GM21381 (cell line): Measurements from ENCODE around the gene MYRF.

Experiments used
- ATAC-seq: cut with Tn5 transposase; IDR thresholded peaks from one replicate; pipeline ENCODE4 v1.9.1; 2021; ENCODE audit warnings: mild to moderate bottlenecking, moderate library complexity; ENCODE audit not compliant: unreplicated experiment

Gene MYRF

GRCh38 chr11:61752117-61752924 lies at the start of gene MYRF:
Gene MYRF, plus strand, starts transcription at chr11:61752636. Its CDS starts 109 bp downstream, at chr11:61752745.
- no peak for ATAC-seq

GRCh38 chr11:61702701-61703312 lies 49.6 kb upstream of the MYRF start:
- no peak for ATAC-seq

DNA sequence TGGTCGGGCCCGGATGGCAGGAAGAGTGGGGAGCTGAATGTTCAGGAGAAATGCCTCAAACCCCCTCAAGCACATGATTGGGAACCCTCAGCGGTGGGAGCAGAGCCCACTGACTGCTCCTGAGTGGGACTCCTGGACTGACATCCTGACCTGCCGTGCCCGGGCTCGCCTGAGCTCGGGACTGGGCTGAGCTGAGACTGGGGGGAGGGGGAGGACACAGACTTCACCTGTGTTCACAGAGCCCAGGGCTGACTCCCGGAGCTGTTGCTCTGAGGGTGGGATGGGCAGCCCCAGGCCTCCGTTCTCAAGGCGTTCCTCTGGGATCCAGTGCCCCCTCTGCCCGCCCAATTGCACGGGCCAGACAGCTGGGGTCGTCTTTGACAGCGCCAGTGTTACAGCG lies 47.6 kb upstream of the MYRF start:
- ATAC-seq: no peak

GRCh38 chr11:61706452-61707400 lies 45.7 kb upstream of the MYRF start:
- ATAC-seq: no peak

DNA sequence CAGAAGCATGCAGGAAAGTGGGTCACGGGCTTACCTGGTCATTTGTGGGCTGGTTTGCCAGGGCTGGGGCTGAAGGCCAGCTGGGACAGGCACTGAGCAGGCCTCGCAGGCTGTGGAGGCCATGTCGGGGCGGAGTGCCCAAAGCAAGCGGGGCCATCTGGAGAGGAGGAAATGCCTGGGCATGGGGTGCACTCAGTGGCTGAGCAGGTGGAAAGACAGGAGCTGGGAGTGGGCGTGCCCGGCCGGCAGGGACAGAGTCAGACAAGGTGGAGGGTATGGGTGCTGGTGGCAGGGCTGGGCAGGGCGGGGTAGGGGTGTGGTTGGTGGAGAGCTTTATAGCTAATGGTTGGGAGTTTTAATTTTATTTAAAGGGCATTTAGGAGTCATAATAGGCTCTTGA lies 44.9 kb upstream of the MYRF start:
- no peak for ATAC-seq

DNA sequence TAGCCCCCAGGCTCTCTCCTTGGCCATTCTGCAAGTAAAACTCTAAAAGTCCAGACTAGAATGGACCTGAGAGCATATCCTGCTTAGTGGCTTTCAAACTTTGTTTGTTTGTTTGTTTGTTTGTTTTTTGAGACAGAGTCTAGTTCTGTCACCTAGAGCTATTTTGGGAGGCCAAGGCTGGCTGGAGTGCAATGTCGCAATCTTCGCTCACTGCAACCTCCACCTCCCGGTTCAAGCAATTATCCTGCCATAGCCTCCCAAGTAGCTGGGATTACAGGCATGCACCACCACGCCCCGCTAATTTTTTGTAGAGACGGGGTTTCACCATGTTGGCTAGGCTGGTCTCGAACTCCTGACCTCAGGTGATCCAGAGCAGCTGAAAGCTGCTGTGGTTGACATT lies 43.3 kb upstream of the MYRF start:
- ATAC-seq: no peak

DNA sequence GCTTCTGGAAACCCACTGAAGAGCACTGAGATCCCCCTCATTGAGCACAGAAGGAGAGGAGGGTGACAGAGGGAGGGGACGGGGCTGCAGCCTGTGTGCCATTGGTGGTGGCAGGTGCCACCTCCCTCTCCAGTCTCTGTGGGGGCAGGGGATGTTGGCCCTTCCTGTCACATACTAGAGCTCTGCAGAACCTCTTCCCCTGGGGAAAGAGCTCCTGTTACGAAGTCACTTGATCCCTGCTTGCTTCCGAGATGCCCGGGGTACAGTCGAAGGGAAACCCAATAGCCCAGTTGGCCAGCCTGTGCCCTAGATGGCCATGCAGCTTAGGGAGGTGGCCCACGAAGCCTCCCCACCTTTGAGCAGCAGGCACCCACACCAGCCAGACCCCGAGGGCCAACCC lies 42.9 kb upstream of the MYRF start:
- ATAC-seq: no peak

DNA sequence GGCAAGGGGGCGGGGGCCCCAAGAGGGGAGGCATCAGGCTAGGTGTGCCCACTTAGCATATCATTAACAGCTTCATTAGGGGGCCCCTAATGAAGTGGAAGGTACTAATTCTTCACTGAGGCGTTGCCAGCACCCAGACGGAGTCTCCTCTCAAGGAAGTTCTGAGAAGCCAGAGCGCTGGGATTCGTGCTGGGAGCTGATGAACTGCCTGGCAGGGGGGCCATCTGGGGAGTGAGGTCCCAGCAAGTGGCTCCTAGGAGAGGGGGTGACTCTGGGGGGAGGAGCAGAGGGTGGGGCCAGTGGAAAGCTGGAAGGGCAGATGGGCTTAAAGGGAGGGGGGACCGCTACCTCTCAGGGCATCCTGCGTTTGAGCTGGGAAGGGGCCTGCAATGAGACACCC lies 42.4 kb upstream of the MYRF start:
- no peak for ATAC-seq

DNA sequence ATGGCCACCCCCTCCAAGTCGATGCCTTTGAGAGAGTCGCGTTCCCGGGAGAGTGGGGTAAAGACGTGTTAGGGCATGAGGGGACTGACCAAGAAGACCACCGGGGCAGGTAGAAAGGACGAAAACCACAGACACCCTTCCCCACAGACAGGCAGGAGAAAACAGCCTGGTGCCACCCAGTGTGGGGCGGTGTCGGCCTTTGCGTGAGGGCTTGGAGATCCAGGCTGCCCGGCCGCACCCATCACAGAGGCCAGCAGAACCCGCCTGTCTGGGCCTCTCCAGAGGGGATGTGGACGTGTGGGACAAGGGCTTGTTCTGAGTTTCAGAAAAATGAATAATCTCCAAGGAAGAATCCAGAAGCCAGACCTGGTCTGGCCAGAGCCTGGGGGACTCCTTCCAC lies 41.4 kb upstream of the MYRF start:
- ATAC-seq: no peak

GRCh38 chr11:61711498-61711897 lies 40.9 kb upstream of the MYRF start:
- no peak for ATAC-seq

- no peak for ATAC-seq
Measured at GRCh38 chr11:61712314-61712713, 40.1 kb upstream of the MYRF start.

DNA sequence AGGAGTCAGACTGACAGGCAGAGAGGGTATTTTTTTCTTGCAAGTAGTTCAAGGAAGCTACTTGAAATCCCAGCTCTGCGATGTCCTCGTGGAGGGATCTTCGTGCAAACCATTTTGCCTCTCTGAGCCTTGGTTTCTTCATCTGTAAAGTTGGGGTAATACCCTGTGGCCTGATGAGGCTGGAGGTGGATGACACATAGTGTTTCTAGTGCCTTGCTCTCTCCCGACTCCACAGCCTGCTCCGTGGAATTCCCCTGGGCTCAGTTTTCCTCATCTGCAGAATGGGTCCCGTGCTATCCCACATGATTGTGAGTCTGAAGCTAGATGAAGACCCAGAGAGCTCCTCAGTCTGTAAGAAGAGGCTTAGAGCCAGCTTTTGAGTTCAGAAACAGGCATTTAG lies 39.6 kb upstream of the MYRF start:
- ATAC-seq: no peak

- no peak for ATAC-seq
Measured at GRCh38 chr11:61713464-61713863, 39.0 kb upstream of the MYRF start.

- no peak for ATAC-seq
Measured at GRCh38 chr11:61713906-61714305, 38.5 kb upstream of the MYRF start.

GRCh38 chr11:61714316-61714715 lies 38.1 kb upstream of the MYRF start:
- no peak for ATAC-seq

GRCh38 chr11:61714916-61715315 lies 37.5 kb upstream of the MYRF start:
- no peak for ATAC-seq

- ATAC-seq: no peak
Measured at GRCh38 chr11:61715867-61716266, 36.6 kb upstream of the MYRF start.

GRCh38 chr11:61716478-61717285 lies 35.8 kb upstream of the MYRF start:
- no peak for ATAC-seq

GRCh38 chr11:61717286-61718033 lies 35.0 kb upstream of the MYRF start:
- ATAC-seq: no peak

DNA sequence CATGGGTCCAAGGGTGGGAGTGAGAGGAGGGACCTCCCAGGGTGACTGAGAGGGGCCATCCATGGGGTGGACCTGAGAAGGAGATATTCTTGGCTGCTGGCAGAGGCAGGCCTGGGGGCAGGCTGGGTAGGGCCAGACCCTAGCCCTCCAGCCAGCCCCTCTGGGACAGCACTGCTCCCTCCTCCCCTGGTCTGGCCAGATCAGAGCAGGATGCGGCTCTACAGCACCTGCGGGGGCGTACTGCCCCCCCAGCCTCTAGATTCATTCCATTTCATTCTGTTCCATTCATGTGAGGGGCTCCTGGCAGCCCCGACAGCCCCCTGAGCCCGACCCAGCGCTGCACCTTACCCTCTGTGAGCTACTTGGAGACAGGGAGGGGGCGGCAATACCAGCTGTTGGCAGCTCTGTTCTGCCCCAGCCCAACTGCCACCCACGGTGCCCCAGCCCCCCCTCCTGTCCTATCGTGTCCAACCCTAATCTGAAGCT lies 34.3 kb upstream of the MYRF start:
- no peak for ATAC-seq
